HG03439 (cell line): Measurements from ENCODE around the gene CCDC87.
"Not testable (repeated sequence)": the region's sequence is repeated elsewhere in the genome, so short reads cannot be mapped to it uniquely, and the experiment has no call there.

ENCODE experiments used
- ATAC-seq: cut with Tn5 transposase; IDR thresholded peaks from one replicate; pipeline ENCODE4 v1.9.1; 2021; ENCODE audit warnings: mild to moderate bottlenecking, moderate library complexity; ENCODE audit not compliant: unreplicated experiment

CCDC87 gene

GRCh38 chr11:66585447-66585846 is 7.4 kb downstream of the CCDC87 start:
- ATAC-seq, result not testable (repeated sequence)

DNA sequence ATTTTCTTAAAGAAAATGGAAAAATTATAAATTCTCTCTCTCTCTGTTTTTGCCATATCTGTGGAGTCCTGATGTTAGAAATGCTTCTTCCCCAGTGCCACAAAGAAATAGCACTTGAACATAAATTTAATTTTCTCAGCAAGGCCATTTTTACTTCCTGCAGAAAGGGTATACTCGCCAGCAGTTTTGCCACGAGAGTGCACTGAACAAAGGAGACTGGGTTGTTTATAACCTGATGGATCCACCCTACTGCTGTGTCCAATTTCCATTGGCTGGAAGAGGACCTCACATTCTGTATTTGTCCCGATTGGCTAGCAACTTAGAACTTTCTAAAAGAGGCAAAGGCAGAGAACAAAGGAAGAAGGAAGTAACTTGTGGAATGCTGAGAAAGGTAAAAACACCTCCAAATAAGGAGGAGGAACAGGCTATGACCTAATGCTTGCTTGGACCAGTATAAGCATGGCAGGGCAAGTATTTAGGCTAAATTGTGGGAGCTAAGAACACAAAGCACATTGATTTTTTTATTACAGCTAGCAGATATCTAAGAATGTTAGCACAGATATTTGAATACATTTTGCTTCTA is 10.2 kb downstream of the CCDC87 start:
- ATAC-seq, result not testable (repeated sequence)

GRCh38 chr11:66581261-66581660 is 11.6 kb downstream of the CCDC87 start:
- no peak for ATAC-seq

- no peak for ATAC-seq
Observed at GRCh38 chr11:66580803-66581202, 12.1 kb downstream of the CCDC87 start.

DNA sequence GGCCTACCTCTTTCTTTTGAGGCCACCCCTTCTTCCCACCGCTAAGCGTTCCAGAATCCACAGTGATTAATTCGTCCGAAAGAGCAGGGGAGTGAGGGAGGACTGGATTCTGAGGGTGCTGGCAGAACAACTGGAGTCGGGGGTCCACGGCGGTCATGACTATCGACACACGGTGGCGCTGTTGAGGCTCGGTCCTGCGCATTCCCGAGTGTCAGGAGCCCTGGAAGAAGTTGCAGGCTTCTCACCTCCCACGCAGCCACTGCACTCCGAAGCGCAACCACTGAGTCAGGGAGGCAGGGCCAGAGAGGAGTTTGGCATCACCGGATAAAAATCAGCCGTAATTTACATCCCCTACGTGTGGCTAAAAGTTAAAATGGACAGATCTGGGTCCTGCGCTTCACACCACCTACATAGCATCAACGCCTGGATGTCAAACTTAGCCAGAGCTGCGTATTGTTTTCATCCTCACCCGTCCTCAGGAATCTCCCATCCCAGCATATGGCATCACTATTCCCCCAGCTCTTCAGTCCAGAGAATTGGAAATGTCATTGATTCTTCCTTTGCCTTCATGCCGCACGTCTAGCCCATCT is 13.8 kb downstream of the CCDC87 start:
- no peak for ATAC-seq

DNA sequence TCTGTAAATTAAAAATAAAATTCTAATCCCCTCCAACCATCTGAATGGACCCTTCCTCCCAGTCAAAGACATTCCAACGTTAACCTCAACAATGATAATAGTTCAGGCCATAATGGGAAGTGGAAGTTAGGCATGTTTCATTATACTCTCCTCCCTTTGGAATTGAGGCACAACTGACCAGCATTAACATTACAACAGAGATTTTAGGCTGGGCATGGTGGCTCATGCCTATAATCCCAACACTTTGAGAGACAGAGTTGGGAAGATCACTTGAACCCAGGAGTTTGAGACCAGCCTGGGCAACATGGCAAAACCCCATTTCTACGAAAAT is 22.0 kb downstream of the CCDC87 start:
- no peak for ATAC-seq

DNA sequence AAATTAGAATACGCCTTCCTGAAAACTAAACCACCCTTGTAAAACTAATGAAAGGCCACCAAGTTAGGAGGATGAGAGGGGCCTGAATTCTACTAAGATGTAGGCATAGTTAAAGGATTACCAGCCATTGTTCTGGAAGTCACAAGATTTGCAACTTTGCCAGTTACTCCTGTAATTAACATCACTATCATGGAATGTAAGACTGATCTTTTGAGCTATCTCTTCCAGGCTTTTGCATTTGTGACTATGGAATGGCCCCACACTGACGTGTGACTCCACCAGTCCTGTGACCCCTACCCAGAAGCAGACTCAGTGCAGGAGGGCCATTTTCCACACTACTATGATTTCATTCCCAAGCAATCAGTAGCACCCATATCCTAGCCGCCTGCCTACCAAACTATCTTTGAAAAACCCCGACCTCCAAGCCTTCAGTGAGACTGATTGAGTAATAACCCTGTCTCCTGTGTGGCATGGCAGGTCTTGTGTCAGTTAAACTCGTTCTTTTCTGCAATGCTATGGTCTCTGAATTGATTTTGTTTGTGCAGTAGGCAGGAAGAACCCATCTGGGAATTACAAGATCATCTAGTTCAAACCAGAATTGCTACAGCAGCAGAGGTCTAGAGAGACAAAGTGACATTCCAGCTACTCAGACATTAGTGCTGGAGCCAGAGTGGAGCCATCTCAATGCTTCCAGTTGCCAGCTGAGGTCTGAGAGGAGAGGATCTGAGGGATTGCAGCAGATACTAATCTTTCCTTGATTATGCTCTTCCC is 22.6 kb downstream of the CCDC87 start:
- no peak for ATAC-seq

DNA sequence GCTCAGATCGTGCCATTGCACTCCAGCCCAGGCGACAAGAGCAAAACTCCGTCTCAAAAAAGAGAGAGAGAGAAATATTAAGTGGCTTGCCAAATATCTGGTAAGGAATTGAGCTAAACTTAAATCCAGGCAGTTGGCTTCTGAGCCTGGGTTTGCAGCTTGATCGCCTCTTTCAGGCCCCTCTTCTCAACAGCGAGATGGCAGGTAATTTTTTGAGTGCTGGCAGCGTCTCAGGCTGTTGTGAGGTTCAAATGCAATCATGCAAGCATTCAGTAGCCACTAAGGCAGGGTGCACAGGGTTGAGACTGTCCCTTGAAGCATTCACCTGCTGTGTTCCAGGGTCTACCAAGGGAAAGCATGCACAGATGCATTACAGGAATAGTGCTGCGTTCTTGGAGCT is 23.8 kb downstream of the CCDC87 start:
- ATAC-seq, result no peak

DNA sequence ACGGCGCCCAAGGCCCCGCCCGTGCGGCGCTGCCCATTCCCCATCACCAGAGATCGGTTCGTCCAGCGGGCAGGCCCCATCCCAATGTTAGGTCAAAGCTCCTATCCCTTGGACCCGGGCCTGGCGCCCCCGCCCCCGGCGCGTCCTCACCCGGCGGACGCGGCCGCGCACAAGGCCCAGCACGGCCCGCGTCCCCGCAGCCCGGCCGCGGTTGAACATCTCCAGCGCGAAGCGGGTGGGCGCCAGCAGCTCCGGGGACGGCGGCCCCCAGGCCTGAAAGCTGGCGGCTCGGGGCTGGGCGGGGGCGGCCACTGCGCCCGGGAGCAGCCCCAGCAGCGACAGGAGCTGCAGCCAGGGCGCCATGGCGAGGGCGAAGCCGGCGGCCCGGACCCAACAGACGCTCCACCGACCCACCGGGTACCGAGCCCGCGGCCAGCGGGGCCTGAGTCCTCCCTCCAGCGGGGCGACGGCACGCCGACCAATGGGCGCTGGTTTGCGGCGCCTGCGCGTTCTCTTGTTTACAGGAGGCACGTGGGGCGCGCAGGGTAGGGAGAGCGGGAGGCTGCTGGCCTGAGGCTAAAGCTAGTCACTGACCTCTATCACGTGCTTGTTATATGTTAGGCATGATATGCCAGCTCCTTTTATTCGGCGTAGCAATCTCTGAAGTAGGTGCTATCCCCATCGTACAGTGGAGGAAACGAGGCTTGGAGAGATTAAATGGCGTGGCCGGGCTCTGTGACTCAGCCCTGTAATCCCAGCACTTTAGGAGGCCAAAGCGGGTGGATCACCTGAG is 24.5 kb downstream of the CCDC87 start, which contains the start of gene CTSF:
Gene CTSF (minus strand): TSS at position 483 of the 793 bp plus-strand sequence. CDS start 120 bp downstream, at position 363.
- ATAC-seq, result peak; percentile 70

DNA sequence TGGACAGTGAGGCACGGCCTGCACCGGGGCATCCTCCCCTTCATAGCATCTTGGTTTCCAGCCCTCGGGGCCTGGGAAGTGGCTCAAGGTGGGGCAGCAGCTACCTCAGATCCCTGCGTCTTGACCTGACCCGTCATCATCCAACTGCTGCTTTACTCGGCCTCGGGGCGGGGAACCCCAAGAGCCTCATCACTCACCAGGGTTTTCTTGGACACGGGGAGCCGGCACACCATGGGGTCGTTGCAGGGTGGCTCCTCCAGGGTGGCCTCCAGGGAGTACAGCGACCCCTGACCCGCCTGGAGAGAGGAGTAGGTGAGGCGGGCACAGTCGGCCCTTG is 25.1 kb downstream of the CCDC87 start:
- ATAC-seq, result no peak

DNA sequence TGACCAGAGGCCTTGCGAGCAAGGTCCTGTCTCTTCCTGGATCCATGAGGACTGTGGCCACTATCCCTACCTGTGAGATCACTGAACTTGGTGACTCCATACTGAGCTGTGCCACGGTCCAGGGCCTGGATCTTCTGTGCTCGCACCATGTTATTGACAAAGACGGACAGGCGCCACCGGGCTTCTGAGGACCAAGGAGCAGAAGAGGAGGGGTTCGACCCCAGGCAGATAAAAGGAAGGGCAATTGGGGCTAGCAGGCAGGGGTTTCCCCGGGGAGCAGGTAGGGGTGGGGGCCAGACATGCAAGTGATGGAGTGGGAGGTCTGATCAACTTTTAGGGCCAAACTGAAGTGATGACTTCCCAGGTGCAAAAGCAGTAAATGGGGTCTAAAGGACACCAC is 26.6 kb downstream of the CCDC87 start:
- no peak for ATAC-seq

- no peak for ATAC-seq
Observed at GRCh38 chr11:66564984-66565383, 27.9 kb downstream of the CCDC87 start.

DNA sequence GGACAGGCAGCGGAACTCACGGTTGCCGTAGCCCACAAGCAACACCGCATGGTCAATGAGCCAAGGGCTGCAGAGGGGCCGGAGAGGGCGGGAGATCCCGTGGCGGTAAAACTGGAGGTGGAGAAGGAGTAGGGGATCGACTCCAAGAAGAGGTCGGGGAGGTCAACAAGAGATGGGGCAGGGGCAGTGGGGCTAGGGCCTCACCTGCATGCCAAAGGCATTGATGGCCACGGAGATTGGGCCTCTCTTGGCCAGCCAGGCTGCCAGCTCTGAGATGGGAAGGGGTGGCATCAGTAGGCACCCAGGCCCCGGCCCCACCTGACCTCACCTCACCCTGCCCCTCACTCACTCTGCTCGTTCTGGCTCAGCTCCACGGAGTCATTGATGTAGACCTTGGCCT is 28.3 kb downstream of the CCDC87 start:
- no peak for ATAC-seq

GRCh38 chr11:66563832-66564231 is 29.0 kb downstream of the CCDC87 start:
- ATAC-seq, result no peak

DNA sequence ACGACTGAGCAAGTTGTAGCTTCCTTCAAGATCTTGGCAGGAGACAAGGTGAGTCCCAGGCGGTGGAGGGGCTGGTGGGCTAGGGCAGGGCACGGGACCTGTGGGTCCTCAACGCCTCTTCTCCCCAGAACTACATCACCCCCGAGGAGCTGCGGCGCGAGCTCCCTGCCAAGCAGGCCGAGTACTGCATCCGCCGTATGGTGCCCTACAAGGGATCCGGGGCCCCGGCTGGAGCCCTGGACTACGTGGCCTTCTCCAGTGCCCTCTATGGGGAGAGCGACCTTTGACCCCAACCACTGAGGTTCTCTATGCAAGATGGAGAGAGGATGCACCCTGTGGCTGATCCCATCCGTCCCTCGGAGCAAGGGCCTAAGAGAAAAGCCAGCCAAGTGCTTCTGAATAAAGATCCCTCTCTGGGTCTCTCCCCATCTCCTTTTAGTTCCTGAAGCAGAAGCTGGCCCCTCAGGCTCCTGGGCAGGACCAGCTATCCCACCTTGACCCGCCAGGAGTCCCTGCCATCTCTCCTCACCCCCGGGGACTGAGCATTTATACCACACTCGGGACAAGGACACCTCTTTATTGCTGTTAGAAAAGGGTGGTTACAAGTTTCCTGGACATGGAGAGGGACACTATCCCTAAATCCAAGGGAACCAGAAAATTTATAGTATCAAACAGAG is 29.8 kb downstream of the CCDC87 start:
- ATAC-seq, result no peak

GRCh38 chr11:66562275-66562674 is 30.6 kb downstream of the CCDC87 start:
- ATAC-seq, result no peak

GRCh38 chr11:66561975-66562248 is 31.0 kb downstream of the CCDC87 start:
- ATAC-seq, result no peak

DNA sequence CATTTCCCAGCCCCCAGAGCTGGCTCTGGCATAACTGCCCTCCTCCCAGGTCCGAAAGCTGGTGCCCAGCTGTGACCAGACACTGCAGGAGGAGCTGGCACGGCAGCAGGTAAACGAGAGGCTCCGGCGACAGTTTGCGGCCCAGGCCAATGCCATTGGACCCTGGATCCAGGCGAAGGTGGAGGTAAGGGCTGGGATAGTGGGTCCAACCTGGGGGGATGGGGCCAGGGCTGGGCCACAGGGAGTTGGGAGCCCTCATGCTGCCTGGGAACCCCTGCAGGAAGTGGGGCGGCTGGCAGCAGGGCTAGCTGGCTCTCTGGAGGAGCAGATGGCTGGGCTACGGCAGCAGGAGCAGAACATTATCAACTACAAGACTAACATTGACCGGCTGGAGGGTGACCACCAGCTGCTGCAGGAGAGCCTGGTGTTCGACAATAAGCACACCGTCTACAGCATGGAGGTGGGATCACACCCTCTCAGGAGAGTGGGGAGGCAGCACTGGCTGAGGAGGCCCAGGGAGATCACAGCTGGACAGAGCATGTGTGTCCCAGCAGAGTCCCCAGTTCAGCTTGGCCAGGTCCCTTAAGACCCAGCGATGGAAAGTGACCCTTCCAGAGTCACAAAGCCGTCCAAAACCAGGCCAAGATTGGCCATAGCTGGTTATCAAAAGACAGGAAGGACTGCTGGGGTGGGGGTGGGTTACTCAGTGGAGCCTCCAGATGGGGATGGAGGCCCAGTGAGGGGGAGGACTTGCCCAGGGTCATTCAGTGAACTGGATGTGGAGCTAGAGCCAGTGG is 31.5 kb downstream of the CCDC87 start:
- no peak for ATAC-seq

GRCh38 chr11:66559866-66560676 is 32.8 kb downstream of the CCDC87 start:
- no peak for ATAC-seq
